NCI-H1436 treated with DMSO at 0.1 percent for 48 hours (cell line): ENCODE data around the gene TCF12.

Experiments used
- DNase-seq: peaks from one replicate; lab custom pipeline; 2025; lab: John Stamatoyannopoulos, UW

Gene TCF12

GRCh38 chr15:57298843-57299550 is 380.6 kb downstream of the TCF12 start:
- DNase-seq: peak; percentile 76

DNA sequence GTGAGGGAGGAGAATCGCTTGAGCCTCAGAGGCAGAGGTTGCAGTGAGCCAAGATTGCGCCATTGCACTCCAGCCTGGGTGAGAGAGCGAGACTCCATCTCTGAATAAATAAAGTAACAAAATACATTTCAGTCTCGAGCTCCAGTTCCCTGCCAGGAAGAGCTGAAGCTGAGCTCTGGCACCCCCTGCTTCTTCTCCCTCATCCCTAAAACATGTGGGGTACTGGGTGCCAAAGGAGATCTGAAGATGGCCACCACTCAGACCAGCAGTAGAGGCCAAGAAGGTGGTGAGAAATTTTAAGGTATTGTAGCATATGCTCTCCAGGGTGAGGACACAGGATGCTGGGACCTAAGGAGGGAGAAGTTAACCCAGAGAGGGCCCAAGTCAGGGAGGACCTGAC is 382.9 kb downstream of the TCF12 start:
- no peak for DNase-seq

- DNase-seq: no peak
Measured at GRCh38 chr15:57302640-57303257, 384.3 kb downstream of the TCF12 start.

DNA sequence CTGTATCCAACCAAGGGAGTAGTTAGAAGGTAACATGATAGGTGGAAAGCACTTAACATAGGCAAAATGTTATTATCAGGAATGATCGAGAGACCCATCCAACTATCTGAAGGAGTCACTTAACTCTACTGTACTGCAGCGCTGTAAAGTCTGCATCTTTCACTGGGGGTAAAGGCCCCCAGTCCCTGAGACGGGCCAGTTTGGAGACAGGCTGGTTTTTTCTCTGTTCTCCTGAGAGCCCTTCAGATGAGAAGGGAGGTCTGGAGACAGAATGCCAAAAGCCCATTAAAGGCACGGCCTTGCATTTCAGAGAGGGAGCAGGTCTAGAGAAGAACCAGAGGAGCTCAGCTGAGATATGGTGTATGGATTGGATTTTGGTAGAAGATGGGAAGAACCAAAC is 386.6 kb downstream of the TCF12 start:
- DNase-seq: no peak

- DNase-seq: peak; percentile 28
Measured at GRCh38 chr15:57306161-57306943, 387.9 kb downstream of the TCF12 start.

- no peak for DNase-seq
Measured at GRCh38 chr15:57306944-57307411, 388.5 kb downstream of the TCF12 start.

DNA sequence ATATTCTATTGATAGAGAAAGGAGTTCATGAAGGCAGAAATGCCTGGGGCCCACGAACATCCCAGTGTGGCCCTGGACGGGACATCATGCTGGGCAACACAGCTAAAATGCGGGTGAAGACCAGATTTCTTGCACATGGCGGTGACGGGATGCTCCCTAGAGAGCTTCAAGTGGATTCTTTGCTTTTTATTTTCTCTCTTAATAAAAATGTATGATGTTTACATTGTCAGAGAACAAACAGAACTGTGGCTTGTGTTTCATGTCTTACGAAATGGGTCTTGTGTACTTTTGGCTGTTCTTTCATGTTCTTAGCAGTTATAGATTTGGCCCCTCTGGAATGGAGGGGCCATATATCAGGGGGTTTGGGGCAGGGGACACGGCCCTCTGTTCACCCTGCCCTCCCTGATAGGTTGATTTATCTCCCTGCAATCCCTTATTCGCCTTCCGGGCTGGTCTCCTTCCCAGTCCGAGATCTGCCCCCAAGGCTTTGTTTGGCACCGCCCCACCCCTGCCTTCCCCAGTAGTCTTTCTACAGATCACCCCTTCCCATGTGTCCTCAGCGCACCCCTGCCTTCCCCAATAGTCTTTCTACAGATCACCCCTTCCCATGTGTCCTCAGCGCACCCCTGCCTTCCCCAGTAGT is 389.2 kb downstream of the TCF12 start:
- DNase-seq: no peak

DNA sequence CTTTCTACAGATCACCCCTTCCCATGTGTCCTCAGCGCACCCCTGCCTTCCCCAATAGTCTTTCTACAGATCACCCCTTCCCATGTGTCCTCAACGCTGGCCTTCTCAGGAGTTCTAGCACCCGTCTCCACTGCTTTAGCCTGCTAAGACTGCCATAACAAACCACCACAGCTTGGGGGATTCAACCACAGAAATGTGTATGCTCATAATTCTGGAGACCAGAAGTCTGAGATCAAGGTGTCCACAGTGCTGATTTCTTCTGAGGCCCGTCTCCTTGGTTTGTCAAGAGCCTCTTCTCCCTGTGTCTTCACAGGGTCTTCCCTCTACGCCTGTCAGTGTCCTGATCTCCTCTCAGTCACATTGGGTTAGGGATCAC is 389.7 kb downstream of the TCF12 start:
- DNase-seq: no peak

GRCh38 chr15:57309856-57310760 is 391.7 kb downstream of the TCF12 start:
- no peak for DNase-seq

- no peak for DNase-seq
Measured at GRCh38 chr15:57310876-57311275, 392.4 kb downstream of the TCF12 start.

- no peak for DNase-seq
Measured at GRCh38 chr15:57312006-57312317, 393.5 kb downstream of the TCF12 start.

- DNase-seq: no peak
Measured at GRCh38 chr15:57312318-57313133, 394.1 kb downstream of the TCF12 start.

GRCh38 chr15:57313134-57313483 is 394.7 kb downstream of the TCF12 start:
- DNase-seq: no peak

GRCh38 chr15:57314221-57314620 is 395.8 kb downstream of the TCF12 start:
- DNase-seq: no peak

- no peak for DNase-seq
Measured at GRCh38 chr15:57316451-57316850, 398.0 kb downstream of the TCF12 start.

- DNase-seq: no peak
Measured at GRCh38 chr15:57319226-57319918, 400.9 kb downstream of the TCF12 start.

DNA sequence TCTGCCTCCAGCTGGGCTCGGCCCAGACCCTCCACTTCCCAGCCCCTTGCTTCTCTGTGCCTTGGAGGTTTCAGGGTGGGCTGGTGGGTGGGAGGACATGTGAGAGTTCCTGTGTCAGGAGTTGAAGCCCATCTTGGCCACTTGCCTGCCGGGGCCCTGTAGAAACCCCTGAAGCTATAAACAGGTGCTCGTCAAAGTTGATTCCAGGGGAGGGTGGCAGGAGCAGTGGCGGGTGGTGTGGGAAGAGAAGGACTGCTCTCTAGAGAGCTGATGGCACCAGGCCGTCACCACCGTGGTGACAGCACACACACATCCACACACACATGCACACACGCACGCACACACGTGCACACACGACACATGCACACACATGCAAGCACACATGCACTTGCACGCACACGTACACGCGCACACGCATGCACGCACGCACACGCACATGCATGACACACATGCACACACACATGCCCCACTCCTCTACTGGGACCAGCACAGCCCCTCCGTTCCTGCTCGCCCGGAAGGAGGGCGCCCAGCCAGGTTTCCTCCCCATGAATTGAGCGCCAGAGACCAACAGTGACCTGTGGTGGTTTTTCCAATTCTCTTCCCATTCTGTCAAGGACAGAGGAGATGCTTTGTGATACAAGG is 401.6 kb downstream of the TCF12 start:
- DNase-seq: no peak

- DNase-seq: no peak
Measured at GRCh38 chr15:57320631-57321220, 402.3 kb downstream of the TCF12 start.

- DNase-seq: no peak
Measured at GRCh38 chr15:57321485-57321884, 403.0 kb downstream of the TCF12 start.
